22Rv1 (cell line): Measurements from ENCODE around the gene LINGO3.

ENCODE experiments used
- ZFX ChIP-seq: fragments of 450-650 bp; IDR thresholded peaks from 2 replicates; pipeline ENCODE4 v1.6.1; 2017; ENCODE audit warnings: antibody characterized with exemption, borderline replicate concordance
- TF ChIP-seq, protein P1 (sequence below): fragments of 450-650 bp; IDR thresholded peaks from 2 replicates; pipeline ENCODE4 v1.5.1; 2017; ENCODE audit warnings: mild to moderate bottlenecking

DNA sequence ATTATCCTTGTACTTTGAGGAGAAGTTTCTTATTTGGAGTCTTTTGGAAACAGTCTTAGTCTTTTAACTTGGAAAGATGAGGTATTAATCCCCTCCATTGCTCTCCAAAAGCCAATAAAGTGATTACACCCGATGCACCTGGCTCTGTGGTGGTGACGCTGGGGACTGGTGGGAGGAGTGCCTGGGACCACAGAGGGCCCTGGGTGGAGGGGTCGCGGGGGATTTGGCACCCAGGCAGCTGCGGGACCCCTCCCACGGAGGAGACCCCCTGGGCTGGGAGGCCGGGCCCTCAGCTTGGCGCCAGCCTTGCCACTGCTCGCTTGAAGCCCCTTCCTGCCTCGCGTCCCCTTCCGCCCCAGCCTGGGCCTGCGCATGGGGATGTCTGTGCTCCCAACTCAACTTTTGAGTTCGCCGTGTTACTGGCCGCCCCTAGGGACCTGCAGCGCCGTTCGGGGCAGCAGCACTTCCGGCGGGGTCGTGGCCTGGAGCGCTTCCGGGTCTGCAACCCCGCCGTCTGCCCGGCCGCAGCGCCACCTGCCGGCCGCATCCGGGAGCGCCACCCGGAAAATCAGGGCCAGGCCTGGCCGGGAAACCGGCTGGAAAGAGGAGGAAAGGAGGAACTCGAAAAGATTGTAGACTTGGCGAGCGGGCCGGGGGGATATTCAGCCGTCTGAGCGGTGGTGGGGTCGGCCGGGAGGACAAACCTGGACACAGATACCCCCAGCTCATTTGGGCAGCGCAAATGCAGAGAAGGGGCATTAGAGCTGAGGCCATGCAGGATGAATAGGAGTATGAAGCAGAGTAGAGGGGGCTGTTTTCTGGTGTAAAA is 34.4 kb downstream of the LINGO3 start:
- TF ChIP-seq, protein P1, sequence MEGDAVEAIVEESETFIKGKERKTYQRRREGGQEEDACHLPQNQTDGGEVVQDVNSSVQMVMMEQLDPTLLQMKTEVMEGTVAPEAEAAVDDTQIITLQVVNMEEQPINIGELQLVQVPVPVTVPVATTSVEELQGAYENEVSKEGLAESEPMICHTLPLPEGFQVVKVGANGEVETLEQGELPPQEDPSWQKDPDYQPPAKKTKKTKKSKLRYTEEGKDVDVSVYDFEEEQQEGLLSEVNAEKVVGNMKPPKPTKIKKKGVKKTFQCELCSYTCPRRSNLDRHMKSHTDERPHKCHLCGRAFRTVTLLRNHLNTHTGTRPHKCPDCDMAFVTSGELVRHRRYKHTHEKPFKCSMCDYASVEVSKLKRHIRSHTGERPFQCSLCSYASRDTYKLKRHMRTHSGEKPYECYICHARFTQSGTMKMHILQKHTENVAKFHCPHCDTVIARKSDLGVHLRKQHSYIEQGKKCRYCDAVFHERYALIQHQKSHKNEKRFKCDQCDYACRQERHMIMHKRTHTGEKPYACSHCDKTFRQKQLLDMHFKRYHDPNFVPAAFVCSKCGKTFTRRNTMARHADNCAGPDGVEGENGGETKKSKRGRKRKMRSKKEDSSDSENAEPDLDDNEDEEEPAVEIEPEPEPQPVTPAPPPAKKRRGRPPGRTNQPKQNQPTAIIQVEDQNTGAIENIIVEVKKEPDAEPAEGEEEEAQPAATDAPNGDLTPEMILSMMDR = peak; percentile 98
- TF ChIP-seq ZFX = no peak
